GM19099 (cell line): ENCODE data around the gene PTPN6.

Experiments
- POLR2A ChIP-seq: IDR thresholded peaks from 3 replicates; pipeline ENCODE4 v1.6.1; 2011; ENCODE audit warnings: low read depth; ENCODE audit not compliant: insufficient read length; ENCODE audit errors: extremely low read depth

Gene PTPN6

GRCh38 chr12:6982532-6982931 is 31.4 kb downstream of the PTPN6 start:
- TF ChIP-seq POLR2A: no peak

GRCh38 chr12:6987956-6988553 is 36.9 kb downstream of the PTPN6 start:
- TF ChIP-seq POLR2A: no peak

GRCh38 chr12:6996040-6996441 is 44.9 kb downstream of the PTPN6 start:
- TF ChIP-seq POLR2A: no peak

- no peak for TF ChIP-seq POLR2A
These were observed 47.7 kb downstream of the PTPN6 start for GRCh38 chr12:6998715-6999451.

- TF ChIP-seq POLR2A: no peak
These were observed 50.9 kb downstream of the PTPN6 start for GRCh38 chr12:7001921-7002591.

GRCh38 chr12:7004287-7004803 is 53.2 kb downstream of the PTPN6 start:
- TF ChIP-seq POLR2A: no peak

GRCh38 chr12:7004840-7005239 is 53.7 kb downstream of the PTPN6 start:
- no peak for TF ChIP-seq POLR2A

GRCh38 chr12:7005311-7005710 is 54.2 kb downstream of the PTPN6 start:
- TF ChIP-seq POLR2A: no peak

GRCh38 chr12:7006639-7007038 is 55.5 kb downstream of the PTPN6 start:
- no peak for TF ChIP-seq POLR2A

GRCh38 chr12:7008864-7009263 is 57.7 kb downstream of the PTPN6 start:
- TF ChIP-seq POLR2A: no peak

GRCh38 chr12:7009512-7009911 is 58.4 kb downstream of the PTPN6 start:
- no peak for TF ChIP-seq POLR2A
